WTC11 (cell line): ENCODE results near the gene SNRPB2. TPM values are rescaled to one million over a fixed set of nuclear protein-coding genes. Genes with fewer than 3 reads are reported as not detected.

Experiments
- ATF1 ChIP-seq: sonication (generic); formaldehyde crosslinking; IDR thresholded peaks from 2 replicates; pipeline ENCODE4 v1.8.1; 2023; ENCODE audit warnings: mild to moderate bottlenecking, moderate library complexity, missing genetic modification reagents
- EMX1 ChIP-seq: fragments of 250-450 bp; sonication (Bioruptor Pico); IDR thresholded peaks from 2 replicates; pipeline ENCODE4 v1.8.0; 2021; ENCODE audit warnings: mild to moderate bottlenecking
- ESRRA ChIP-seq: sonication (generic); formaldehyde crosslinking; IDR thresholded peaks from 2 replicates; pipeline ENCODE4 v1.8.1; 2022; ENCODE audit warnings: mild to moderate bottlenecking, missing genetic modification reagents, borderline replicate concordance
- ETV6 ChIP-seq: sonication (generic); formaldehyde crosslinking; IDR thresholded peaks from 2 replicates; pipeline ENCODE4 v1.8.1; 2022; ENCODE audit warnings: mild to moderate bottlenecking, missing genetic modification reagents
- FOXP1 ChIP-seq: sonication (generic); formaldehyde crosslinking; IDR thresholded peaks from 2 replicates; pipeline ENCODE4 v1.8.0; 2022; ENCODE audit warnings: missing genetic modification reagents, mild to moderate bottlenecking, moderate library complexity, borderline replicate concordance
- KAT7 ChIP-seq: sonication (generic); formaldehyde crosslinking; IDR thresholded peaks from 2 replicates; pipeline ENCODE4 v1.8.1; 2023; ENCODE audit warnings: missing genetic modification reagents, mild to moderate bottlenecking, borderline replicate concordance
- MXD4 ChIP-seq: fragments of 250-450 bp; sonication (Bioruptor Pico); IDR thresholded peaks from 2 replicates; pipeline ENCODE4 v1.8.0; 2021; ENCODE audit warnings: mild to moderate bottlenecking, moderate library complexity, borderline replicate concordance
- NFYB ChIP-seq: sonication (generic); formaldehyde crosslinking; conservative IDR thresholded peaks from 2 replicates; pipeline ENCODE4 v1.8.0; 2022; ENCODE audit warnings: low read depth, missing genetic modification reagents
- NR3C1 ChIP-seq: sonication (generic); formaldehyde crosslinking; conservative IDR thresholded peaks from 2 replicates; pipeline ENCODE4 v1.8.1; 2023; ENCODE audit warnings: low read depth, mild to moderate bottlenecking, missing genetic modification reagents
- OVOL2 ChIP-seq: fragments of 250-450 bp; sonication (Bioruptor Pico); IDR thresholded peaks from 2 replicates; pipeline ENCODE4 v1.9.0; 2021; ENCODE audit warnings: mild to moderate bottlenecking, borderline replicate concordance
- PRRX2 ChIP-seq: fragments of 250-450 bp; sonication (Bioruptor Pico); IDR thresholded peaks from 2 replicates; pipeline ENCODE4 v1.8.0; 2021; ENCODE audit warnings: mild to moderate bottlenecking
- ZNF121 ChIP-seq: sonication (generic); formaldehyde crosslinking; IDR thresholded peaks from 2 replicates; pipeline ENCODE4 v1.8.0; 2023; ENCODE audit warnings: missing genetic modification reagents
- ZNF219 ChIP-seq: sonication (generic); formaldehyde crosslinking; IDR thresholded peaks from 2 replicates; pipeline ENCODE4 v1.8.0; 2023; ENCODE audit warnings: missing genetic modification reagents, mild to moderate bottlenecking, borderline replicate concordance
- ZNF396 ChIP-seq: fragments of 250-450 bp; sonication (Bioruptor Pico); IDR thresholded peaks from 2 replicates; pipeline ENCODE4 v1.8.0; 2021; ENCODE audit warnings: mild to moderate bottlenecking, moderate library complexity, borderline replicate concordance
- ZNF423 ChIP-seq: fragments of 250-450 bp; sonication (Bioruptor Pico); IDR thresholded peaks from 2 replicates; pipeline ENCODE4 v2.1.2; 2022; ENCODE audit warnings: mild to moderate bottlenecking, moderate library complexity
- total RNA-seq: library from RNA; stranded (reverse); gene quantifications from 3 replicates; pipeline ENCODE4 v1.2.3, GENCODE V29; 2021
- TF ChIP-seq, protein P1 (sequence below): sonication (generic); formaldehyde crosslinking; conservative IDR thresholded peaks from 2 replicates; pipeline ENCODE4 v1.8.1; 2023; ENCODE audit warnings: mild to moderate bottlenecking, low read depth, missing genetic modification reagents, moderate library complexity
- TF ChIP-seq, protein P2 (sequence below): sonication (generic); formaldehyde crosslinking; IDR thresholded peaks from 2 replicates; pipeline ENCODE4 v1.8.1; 2023; ENCODE audit warnings: mild to moderate bottlenecking, moderate library complexity, missing genetic modification reagents
- TF ChIP-seq, protein P3 (sequence below): sonication (generic); formaldehyde crosslinking; IDR thresholded peaks from 2 replicates; pipeline ENCODE4 v1.8.1; 2022; ENCODE audit warnings: mild to moderate bottlenecking, moderate library complexity, missing genetic modification reagents
- TF ChIP-seq, protein P4 (sequence below): fragments of 250-450 bp; sonication (Bioruptor Pico); IDR thresholded peaks from 2 replicates; pipeline ENCODE4 v1.9.0; 2021; ENCODE audit warnings: mild to moderate bottlenecking
- TF ChIP-seq, protein P5 (sequence below): sonication (generic); formaldehyde crosslinking; IDR thresholded peaks from 2 replicates; pipeline ENCODE4 v1.8.0; 2022; ENCODE audit warnings: mild to moderate bottlenecking, missing genetic modification reagents
- TF ChIP-seq, protein P6 (sequence below): sonication (generic); formaldehyde crosslinking; IDR thresholded peaks from 2 replicates; pipeline ENCODE4 v1.8.1; 2022; ENCODE audit warnings: low read depth, missing genetic modification reagents, borderline replicate concordance
- TF ChIP-seq, protein P7 (sequence below): fragments of 250-450 bp; sonication (Bioruptor Pico); IDR thresholded peaks from 2 replicates; pipeline ENCODE4 v1.9.0; 2021; ENCODE audit warnings: moderate library complexity, mild to moderate bottlenecking, inconsistent platforms, borderline replicate concordance
- TF ChIP-seq, protein P8 (sequence below): fragments of 250-450 bp; sonication (Bioruptor Pico); IDR thresholded peaks from 2 replicates; pipeline ENCODE4 v2.1.2; 2022; ENCODE audit warnings: mild to moderate bottlenecking, moderate library complexity
- TF ChIP-seq, protein P9 (sequence below): sonication (generic); formaldehyde crosslinking; conservative IDR thresholded peaks from 2 replicates; pipeline ENCODE4 v1.8.1; 2022; ENCODE audit warnings: mild to moderate bottlenecking, missing genetic modification reagents

SNRPB2 gene
- total RNA-seq, 1 experiment from 2014 or later = 88.3 TPM

DNA sequence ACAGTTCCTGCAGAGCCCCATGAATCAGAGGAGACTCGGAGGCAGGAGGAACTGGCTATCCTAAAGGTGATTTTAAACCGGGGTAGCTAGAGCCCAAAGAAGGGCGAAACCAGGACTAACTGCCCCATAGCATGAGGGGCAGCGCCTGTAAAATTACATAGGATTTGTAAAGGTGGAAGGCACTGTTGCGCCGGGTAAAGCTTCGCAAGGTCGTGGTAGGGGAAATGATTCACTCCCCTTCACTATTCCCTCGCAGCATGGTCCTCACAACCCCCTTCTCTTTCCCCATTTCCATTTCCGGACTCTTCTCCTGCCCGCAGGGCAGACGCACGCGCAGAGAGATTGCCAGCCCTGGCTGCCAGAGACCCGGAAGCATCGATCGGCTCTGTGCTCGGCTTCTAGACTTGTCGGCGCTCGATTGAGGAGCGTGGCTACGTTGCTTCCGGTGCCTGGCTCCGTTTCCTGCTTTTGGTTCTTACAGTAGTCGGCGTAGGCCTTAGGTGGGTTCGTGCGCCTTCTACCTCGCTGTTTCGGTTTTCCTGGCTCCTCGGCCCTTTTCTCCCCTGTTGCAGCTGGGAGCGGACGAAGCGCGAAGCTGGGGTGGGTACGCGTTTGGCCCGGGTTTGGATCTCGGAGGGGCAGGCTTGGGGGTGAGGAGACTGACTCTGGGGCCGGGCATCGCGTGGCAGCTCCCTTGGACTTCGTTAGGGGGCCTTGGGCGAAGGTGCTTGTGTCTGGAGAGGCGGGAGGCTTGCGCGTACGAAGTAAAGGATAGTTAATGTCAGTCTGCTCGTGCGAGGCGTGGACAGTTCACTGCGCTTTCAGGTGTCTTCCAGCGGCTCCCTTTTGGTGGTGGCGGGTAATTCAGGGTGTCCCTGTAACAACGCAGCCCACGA, at the start of gene SNRPB2 (continued):
- TF ChIP-seq ZNF396 (no peak), FOXP1 (peak; percentile 58; the same call in 1 of the 2 replicates), MXD4 (CRISPR knock-in tag) (no peak), PRRX2 (CRISPR knock-in tag) (no peak), OVOL2 (no peak), NR3C1 (no peak), KAT7 (CRISPR knock-in tag) (0 out of 2 replicates have a peak, but pooled peaks have one; percentile 61), ETV6 (CRISPR knock-in tag) (peak; percentile 96), ESRRA (peak; percentile 35; the same call in 1 of the 2 replicates), NFYB (CRISPR knock-in tag) (no peak), EMX1 (CRISPR knock-in tag) (no peak), ATF1 (CRISPR knock-in tag) (no peak), ZNF219 (CRISPR knock-in tag) (no peak), ZNF121 (no peak), ZNF423 (no peak)
- TF ChIP-seq, protein P1, sequence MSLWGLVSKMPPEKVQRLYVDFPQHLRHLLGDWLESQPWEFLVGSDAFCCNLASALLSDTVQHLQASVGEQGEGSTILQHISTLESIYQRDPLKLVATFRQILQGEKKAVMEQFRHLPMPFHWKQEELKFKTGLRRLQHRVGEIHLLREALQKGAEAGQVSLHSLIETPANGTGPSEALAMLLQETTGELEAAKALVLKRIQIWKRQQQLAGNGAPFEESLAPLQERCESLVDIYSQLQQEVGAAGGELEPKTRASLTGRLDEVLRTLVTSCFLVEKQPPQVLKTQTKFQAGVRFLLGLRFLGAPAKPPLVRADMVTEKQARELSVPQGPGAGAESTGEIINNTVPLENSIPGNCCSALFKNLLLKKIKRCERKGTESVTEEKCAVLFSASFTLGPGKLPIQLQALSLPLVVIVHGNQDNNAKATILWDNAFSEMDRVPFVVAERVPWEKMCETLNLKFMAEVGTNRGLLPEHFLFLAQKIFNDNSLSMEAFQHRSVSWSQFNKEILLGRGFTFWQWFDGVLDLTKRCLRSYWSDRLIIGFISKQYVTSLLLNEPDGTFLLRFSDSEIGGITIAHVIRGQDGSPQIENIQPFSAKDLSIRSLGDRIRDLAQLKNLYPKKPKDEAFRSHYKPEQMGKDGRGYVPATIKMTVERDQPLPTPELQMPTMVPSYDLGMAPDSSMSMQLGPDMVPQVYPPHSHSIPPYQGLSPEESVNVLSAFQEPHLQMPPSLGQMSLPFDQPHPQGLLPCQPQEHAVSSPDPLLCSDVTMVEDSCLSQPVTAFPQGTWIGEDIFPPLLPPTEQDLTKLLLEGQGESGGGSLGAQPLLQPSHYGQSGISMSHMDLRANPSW (CRISPR knock-in tag) = no peak
- TF ChIP-seq, protein P2, sequence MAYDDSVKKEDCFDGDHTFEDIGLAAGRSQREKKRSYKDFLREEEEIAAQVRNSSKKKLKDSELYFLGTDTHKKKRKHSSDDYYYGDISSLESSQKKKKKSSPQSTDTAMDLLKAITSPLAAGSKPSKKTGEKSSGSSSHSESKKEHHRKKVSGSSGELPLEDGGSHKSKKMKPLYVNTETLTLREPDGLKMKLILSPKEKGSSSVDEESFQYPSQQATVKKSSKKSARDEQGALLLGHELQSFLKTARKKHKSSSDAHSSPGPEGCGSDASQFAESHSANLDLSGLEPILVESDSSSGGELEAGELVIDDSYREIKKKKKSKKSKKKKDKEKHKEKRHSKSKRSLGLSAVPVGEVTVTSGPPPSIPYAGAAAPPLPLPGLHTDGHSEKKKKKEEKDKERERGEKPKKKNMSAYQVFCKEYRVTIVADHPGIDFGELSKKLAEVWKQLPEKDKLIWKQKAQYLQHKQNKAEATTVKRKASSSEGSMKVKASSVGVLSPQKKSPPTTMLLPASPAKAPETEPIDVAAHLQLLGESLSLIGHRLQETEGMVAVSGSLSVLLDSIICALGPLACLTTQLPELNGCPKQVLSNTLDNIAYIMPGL (CRISPR knock-in tag) = peak; percentile 58; the same call in 1 of the 2 replicates
- TF ChIP-seq, protein P3, sequence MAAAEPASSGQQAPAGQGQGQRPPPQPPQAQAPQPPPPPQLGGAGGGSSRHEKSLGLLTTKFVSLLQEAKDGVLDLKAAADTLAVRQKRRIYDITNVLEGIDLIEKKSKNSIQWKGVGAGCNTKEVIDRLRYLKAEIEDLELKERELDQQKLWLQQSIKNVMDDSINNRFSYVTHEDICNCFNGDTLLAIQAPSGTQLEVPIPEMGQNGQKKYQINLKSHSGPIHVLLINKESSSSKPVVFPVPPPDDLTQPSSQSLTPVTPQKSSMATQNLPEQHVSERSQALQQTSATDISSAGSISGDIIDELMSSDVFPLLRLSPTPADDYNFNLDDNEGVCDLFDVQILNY (CRISPR knock-in tag) = no peak
- TF ChIP-seq, protein P4, sequence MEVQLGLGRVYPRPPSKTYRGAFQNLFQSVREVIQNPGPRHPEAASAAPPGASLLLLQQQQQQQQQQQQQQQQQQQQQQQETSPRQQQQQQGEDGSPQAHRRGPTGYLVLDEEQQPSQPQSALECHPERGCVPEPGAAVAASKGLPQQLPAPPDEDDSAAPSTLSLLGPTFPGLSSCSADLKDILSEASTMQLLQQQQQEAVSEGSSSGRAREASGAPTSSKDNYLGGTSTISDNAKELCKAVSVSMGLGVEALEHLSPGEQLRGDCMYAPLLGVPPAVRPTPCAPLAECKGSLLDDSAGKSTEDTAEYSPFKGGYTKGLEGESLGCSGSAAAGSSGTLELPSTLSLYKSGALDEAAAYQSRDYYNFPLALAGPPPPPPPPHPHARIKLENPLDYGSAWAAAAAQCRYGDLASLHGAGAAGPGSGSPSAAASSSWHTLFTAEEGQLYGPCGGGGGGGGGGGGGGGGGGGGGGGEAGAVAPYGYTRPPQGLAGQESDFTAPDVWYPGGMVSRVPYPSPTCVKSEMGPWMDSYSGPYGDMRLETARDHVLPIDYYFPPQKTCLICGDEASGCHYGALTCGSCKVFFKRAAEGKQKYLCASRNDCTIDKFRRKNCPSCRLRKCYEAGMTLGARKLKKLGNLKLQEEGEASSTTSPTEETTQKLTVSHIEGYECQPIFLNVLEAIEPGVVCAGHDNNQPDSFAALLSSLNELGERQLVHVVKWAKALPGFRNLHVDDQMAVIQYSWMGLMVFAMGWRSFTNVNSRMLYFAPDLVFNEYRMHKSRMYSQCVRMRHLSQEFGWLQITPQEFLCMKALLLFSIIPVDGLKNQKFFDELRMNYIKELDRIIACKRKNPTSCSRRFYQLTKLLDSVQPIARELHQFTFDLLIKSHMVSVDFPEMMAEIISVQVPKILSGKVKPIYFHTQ = no peak; the same call in 1 of the 2 replicates
- TF ChIP-seq, protein P5, sequence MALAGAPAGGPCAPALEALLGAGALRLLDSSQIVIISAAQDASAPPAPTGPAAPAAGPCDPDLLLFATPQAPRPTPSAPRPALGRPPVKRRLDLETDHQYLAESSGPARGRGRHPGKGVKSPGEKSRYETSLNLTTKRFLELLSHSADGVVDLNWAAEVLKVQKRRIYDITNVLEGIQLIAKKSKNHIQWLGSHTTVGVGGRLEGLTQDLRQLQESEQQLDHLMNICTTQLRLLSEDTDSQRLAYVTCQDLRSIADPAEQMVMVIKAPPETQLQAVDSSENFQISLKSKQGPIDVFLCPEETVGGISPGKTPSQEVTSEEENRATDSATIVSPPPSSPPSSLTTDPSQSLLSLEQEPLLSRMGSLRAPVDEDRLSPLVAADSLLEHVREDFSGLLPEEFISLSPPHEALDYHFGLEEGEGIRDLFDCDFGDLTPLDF (CRISPR knock-in tag) = peak; percentile 41; the same call in 1 of the 2 replicates
- TF ChIP-seq, protein P6, sequence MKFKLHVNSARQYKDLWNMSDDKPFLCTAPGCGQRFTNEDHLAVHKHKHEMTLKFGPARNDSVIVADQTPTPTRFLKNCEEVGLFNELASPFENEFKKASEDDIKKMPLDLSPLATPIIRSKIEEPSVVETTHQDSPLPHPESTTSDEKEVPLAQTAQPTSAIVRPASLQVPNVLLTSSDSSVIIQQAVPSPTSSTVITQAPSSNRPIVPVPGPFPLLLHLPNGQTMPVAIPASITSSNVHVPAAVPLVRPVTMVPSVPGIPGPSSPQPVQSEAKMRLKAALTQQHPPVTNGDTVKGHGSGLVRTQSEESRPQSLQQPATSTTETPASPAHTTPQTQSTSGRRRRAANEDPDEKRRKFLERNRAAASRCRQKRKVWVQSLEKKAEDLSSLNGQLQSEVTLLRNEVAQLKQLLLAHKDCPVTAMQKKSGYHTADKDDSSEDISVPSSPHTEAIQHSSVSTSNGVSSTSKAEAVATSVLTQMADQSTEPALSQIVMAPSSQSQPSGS (CRISPR knock-in tag) = no peak
- TF ChIP-seq, protein P7, sequence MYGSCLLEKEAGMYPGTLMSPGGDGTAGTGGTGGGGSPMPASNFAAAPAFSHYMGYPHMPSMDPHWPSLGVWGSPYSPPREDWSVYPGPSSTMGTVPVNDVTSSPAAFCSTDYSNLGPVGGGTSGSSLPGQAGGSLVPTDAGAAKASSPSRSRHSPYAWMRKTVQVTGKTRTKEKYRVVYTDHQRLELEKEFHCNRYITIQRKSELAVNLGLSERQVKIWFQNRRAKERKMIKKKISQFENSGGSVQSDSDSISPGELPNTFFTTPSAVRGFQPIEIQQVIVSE (CRISPR knock-in tag) = no peak
- TF ChIP-seq, protein P8, sequence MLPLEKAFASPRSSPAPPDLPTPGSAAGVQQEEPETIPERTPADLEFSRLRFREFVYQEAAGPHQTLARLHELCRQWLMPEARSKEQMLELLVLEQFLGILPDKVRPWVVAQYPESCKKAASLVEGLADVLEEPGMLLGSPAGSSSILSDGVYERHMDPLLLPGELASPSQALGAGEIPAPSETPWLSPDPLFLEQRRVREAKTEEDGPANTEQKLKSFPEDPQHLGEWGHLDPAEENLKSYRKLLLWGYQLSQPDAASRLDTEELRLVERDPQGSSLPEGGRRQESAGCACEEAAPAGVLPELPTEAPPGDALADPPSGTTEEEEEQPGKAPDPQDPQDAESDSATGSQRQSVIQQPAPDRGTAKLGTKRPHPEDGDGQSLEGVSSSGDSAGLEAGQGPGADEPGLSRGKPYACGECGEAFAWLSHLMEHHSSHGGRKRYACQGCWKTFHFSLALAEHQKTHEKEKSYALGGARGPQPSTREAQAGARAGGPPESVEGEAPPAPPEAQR = no peak
- TF ChIP-seq, protein P9, sequence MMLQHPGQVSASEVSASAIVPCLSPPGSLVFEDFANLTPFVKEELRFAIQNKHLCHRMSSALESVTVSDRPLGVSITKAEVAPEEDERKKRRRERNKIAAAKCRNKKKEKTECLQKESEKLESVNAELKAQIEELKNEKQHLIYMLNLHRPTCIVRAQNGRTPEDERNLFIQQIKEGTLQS (CRISPR knock-in tag) = no peak
